Ovary (tissue), 3 donors: ENCODE results near the gene ATP9A.

Experiments
- EP300 ChIP-seq: sonication (generic); formaldehyde crosslinking; IDR thresholded peaks from one replicate; pipeline ENCODE4 v1.6.1; 2017; ENCODE audit warnings: antibody characterized with exemption
- POLR2A ChIP-seq: fragments of 450-650 bp; IDR thresholded peaks from one replicate; pipeline ENCODE4 v1.6.1; 2017; ENCODE audit warnings: antibody characterized with exemption, mild to moderate bottlenecking, moderate library complexity
- TF ChIP-seq, protein P1 (sequence below), 3 donors: fragments of 450-650 bp in 2 of 3; fragments of 200-600 bp in 1 of 3; IDR thresholded peaks; one replicate each; pipeline versions ENCODE4 v1.5.1 to v1.8.0; 2016 to 2022; ENCODE audit warnings: antibody characterized with exemption in 3 of 3, mild to moderate bottlenecking in 1 of 3
- donor health status: DM: no; HTN: no; CAD: no.

DNA sequence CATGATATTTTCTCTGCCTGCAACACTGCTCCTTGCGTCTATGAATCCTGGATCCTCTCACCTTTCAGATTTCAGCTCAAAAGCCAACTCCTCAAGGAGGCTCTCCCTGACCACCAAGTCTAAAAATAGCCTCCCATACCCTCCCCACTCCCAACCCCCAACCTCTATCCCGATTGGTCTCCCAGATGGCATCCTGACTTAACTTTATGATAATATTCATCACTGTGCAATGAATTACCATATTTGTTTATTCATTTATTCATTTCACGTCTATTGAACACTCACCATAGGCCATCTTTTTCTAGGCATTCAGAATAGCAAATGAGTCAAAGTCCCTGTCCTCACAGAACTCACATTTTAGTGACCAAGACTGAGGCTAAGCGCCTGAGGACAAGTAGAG is 183.0 kb downstream of the ATP9A start:
- TF ChIP-seq, protein P1, sequence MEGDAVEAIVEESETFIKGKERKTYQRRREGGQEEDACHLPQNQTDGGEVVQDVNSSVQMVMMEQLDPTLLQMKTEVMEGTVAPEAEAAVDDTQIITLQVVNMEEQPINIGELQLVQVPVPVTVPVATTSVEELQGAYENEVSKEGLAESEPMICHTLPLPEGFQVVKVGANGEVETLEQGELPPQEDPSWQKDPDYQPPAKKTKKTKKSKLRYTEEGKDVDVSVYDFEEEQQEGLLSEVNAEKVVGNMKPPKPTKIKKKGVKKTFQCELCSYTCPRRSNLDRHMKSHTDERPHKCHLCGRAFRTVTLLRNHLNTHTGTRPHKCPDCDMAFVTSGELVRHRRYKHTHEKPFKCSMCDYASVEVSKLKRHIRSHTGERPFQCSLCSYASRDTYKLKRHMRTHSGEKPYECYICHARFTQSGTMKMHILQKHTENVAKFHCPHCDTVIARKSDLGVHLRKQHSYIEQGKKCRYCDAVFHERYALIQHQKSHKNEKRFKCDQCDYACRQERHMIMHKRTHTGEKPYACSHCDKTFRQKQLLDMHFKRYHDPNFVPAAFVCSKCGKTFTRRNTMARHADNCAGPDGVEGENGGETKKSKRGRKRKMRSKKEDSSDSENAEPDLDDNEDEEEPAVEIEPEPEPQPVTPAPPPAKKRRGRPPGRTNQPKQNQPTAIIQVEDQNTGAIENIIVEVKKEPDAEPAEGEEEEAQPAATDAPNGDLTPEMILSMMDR (IDR thresholded peaks at IDR 0.05), result no peak
- TF ChIP-seq EP300 (no peak), POLR2A (no peak)
